ENCODE results near the gene KIF15. TPM values are rescaled to one million over a fixed set of nuclear protein-coding genes. Genes with fewer than 3 reads are reported as not detected.

KIF15 gene
- total RNA-seq, 1 experiment from 2014 or later, result 20.9 TPM

- intact Hi-C loops (cut with micrococcal nuclease), result no loop called here
- Histone ChIP-seq H3K9me3 (ENCODE audit: control insufficient read depth in 1 of 2, insufficient read depth in 1 of 2, low read depth in 1 of 2, low read length in 2 of 2) (no peaks in the 10 kb centered on the region), H3K36me3 (ENCODE audit: control insufficient read depth in 1 of 2, insufficient read depth in 2 of 2, low read length in 2 of 2) (peaks cover 23 to 29% of the 10 kb centered on the region in 2 experiments), H3K27me3 (ENCODE audit: insufficient read depth, low read length) (no peaks in the 10 kb centered on the region), H4K20me1 (ENCODE audit: insufficient read depth) (no peaks in the 10 kb centered on the region), H3K9me2 (ENCODE audit: insufficient read depth) (no peaks in the 10 kb centered on the region), H3K4me1 (ENCODE audit: control insufficient read depth in 1 of 2, insufficient read depth in 2 of 2, low read length in 2 of 2) (no peaks in the 10 kb centered on the region), H3K9ac (ENCODE audit: low read length) (no peak overlapping the region), H3K4me3 (replicated peaks in 1 of 2; ENCODE audit: low read depth in 1 of 2, low read length in 2 of 2) (no peak overlapping the region), H3K27ac (ENCODE audit: low read depth, low read length) (no peak overlapping the region), H3K4me2 (ENCODE audit: low read length) (no peak overlapping the region), H2AFZ (ENCODE audit: low read depth, low read length, poor library complexity, severe bottlenecking) (no peak overlapping the region), H3K79me2 (ENCODE audit: insufficient read depth, low read length) (no peaks in the 10 kb centered on the region)
- DNase-seq (ENCODE audit: low read depth, low spot score), result no peak
- no peak for TF ChIP-seq SRF (IDR thresholded peaks at IDR 0.05; ENCODE audit: low read depth)
- no peak for TF ChIP-seq ZBTB33 (IDR thresholded peaks at IDR 0.05; ENCODE audit: extremely low read depth, insufficient replicate concordance, low read length)
- no peak for TF ChIP-seq TCF7L2 (IDR thresholded peaks at IDR 0.05; ENCODE audit: borderline replicate concordance, extremely low read depth, insufficient read depth, insufficient read length)
- no peak for TF ChIP-seq JUND (IDR thresholded peaks at IDR 0.05)
- no peak for TF ChIP-seq FOSL1 (IDR thresholded peaks at IDR 0.05; ENCODE audit: low read depth)
- TF ChIP-seq YY1 (IDR thresholded peaks at IDR 0.05; ENCODE audit: extremely low read depth, insufficient replicate concordance, low read depth, low read length), result no peak
- no peak for TF ChIP-seq CTCF (IDR thresholded peaks at IDR 0.05 in 2 of 3, conservative IDR thresholded peaks at IDR 0.05 in 1 of 3; ENCODE audit: borderline replicate concordance in 1 of 3, insufficient read depth in 1 of 3, low read depth in 2 of 3, low read length in 2 of 3)
- TF ChIP-seq ELF1 (IDR thresholded peaks at IDR 0.05; ENCODE audit: borderline replicate concordance, low read depth), result no peak
- TF ChIP-seq SIN3A (IDR thresholded peaks at IDR 0.05; ENCODE audit: low read depth), result no peak
- no TSS peak for BruUV-seq (replicated peaks)
- ChIA-PET CTCF (no interaction called here), POLR2A (no interaction called here), RAD21 (ENCODE audit: low non-redundant PET in 1 of 2, low total read pairs in 2 of 2, uncharacterized antibody in 2 of 2, unreplicated experiment in 2 of 2) (no interaction called here)
- no peak for ATAC-seq
These were observed 65.6 kb downstream of the KIF15 start for GRCh38 chr3:44827196-44827595.
